HG02938 (cell line): ENCODE results near the gene RAD51B.

Experiments used
- ATAC-seq: cut with Tn5 transposase; IDR thresholded peaks from one replicate; pipeline ENCODE4 v1.9.1; 2021; ENCODE audit warnings: mild to moderate bottlenecking, moderate library complexity; ENCODE audit not compliant: unreplicated experiment

Gene RAD51B

GRCh38 chr14:68612049-68612448 lies 792.5 kb downstream of the RAD51B start:
- no peak for ATAC-seq

DNA sequence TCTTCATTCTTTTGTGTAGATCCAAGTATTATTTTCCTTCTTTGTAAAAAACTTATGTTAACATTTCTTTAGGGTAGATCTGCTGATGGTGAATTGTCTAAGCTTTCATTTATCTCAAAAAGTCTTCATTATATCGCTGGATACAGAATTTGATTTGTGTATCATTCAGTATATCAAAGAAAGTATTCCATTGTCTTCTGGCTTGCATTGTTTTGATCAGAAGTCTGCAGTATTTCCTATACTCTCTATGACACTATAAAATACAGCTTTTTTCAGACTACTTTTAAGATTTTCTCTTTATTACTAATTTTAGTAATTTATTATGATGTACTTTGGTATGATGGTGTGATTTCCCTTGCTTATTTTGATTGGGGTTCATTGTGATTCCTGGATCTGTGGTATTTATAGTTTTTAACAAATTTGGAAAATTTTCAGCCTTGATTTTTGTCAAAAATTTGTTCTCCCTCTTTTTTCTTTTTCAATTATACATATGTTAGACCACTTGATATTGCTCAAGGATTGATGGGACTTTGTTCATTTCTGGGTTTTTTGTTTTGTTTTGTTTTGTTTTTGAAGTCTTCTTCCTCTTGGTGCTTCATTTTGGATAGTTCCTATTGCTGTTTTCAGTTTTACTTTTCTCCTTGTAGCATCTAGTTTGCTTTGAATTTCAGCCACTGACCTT lies 796.8 kb downstream of the RAD51B start:
- no peak for ATAC-seq

DNA sequence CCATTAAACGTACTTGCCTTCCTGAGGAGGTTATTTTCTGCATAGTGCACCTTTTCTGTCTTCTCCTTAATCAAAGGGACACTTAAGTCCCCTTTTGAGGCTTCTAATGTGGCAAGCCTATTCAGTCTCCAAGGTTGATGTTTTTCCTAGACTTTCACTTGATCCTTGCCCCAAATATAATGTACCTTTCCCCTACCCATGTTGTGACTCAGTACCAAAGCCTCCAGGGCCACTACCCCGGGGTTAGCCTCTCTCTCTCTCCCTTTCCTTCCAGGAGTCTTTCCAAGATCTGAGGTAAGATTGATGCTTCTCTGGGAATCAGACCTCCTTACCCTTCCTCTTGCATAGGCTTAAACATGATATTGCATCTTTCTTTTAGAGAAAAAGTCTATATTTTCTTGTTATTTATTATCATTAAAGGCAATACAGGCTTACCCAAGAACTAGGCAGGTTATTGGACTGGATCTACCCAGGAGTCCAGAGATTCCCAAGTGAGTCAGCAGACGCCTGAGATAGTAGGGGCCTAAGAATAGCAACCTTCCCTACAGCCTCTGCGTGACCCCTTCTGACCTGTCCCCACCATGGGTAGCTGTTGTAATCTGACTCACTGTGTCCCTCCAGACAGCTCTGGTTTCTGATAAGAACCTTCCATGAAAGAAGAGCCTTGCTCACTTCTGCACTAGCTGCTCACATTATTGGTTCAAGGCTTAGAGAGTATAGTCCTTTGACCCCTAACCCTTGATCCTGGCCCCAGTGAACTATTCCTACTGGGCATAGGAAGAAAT lies 800.4 kb downstream of the RAD51B start:
- ATAC-seq: no peak

- no peak for ATAC-seq
Measured at GRCh38 chr14:68621400-68622365, 802.1 kb downstream of the RAD51B start.

GRCh38 chr14:68622856-68623255 lies 803.3 kb downstream of the RAD51B start:
- ATAC-seq: no peak

DNA sequence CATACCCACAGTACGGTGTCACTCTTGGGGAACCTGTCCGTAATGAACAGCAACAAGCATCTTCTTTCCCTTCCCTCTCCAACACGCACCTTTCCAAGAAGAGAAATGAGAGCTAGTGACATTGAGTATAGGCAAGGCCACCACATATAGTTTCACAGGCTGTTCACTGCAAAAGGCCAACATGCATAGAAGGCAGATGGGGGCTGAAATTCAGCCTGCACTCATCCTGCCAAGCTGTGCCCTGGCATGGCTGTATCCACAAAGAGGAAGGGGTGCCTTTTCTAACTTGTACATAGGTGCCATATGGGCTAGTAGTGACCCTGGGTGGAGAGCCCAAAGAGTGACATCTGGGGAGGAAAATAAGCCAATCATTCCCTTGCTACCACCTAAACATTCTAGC lies 803.7 kb downstream of the RAD51B start:
- ATAC-seq: no peak

DNA sequence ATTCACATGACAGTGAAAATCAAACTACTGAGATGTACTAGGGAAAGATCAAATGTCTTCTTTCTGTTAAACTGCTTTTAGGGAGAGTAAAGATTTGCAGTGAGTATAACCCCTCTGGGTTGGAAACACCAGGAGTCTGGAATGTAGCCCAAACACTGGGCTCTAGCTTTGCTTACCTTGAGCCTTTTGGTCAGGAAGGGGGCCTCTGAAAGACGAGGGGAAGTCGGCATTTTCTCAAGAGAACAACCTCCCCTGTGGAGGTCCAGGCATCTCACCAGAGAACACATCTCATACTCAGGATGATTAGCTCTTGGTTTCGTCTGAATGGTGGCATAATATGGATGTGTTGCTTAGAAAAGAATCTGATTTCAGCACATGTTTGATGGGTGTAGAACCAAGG lies 804.2 kb downstream of the RAD51B start:
- ATAC-seq: no peak

GRCh38 chr14:68624541-68625220 lies 805.1 kb downstream of the RAD51B start:
- no peak for ATAC-seq

- ATAC-seq: no peak
Measured at GRCh38 chr14:68625366-68626090, 805.9 kb downstream of the RAD51B start.

GRCh38 chr14:68626386-68626785 lies 806.8 kb downstream of the RAD51B start:
- no peak for ATAC-seq

GRCh38 chr14:68627050-68627867 lies 807.7 kb downstream of the RAD51B start:
- no peak for ATAC-seq

DNA sequence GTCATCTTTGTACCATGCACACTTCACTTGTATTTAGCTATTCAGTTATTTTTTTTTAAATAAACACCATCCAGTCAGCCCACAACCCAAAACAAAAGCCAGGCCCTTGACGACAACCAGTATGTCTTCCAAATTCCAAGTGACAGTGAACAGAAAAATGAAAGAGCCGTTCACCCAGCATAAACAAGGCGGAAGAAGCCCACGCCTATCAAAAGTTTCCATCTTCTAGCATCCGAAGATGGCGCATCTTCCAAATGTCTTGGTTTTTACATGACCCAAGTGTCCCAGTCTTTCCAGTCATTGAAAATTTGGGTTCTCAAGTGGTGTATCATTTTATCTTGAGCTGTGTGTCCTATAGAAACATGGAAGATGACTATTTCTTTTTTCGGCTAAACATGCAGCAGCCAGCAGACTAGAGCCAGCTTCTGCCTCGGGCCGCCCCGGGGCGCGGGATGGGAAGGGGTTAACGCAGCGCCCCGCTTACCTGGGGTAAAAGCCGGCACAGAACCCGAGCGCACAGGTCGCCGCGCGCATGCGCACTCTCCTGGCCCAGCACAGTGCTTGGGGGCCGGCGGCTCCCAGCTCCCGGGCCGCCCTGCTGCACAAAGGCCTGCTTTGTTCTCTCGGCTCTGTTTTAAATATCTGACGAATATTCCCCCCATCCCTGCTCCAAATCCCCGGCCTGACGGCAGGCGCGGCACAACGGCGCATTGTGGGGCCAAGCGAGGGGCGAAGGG lies 808.5 kb downstream of the RAD51B start:
- no peak for ATAC-seq

- no peak for ATAC-seq
Measured at GRCh38 chr14:68628605-68629310, 809.2 kb downstream of the RAD51B start.

DNA sequence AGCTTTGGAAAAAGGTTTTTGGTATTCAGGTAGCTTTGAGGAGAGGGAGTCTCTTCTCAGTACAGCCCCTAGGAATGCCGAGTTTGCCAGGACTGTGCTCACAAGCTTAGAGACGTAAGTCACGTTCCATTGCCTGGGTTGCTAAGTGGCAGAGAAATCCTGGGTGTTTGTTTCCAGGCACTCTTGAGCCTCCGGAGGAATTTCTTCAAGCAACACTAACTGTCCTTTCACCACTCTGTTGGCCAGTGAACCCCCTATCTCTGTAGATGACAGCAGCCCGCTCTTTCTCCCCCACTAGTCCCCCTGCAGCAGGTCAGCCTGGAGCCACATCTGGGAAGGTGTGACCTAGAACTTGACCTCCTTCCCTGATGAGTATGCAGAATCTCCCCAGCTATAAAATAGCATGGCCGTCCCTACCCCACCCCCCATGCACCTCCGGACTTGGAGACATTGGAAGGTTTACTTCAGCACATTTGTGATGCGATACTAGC lies 810.5 kb downstream of the RAD51B start:
- no peak for ATAC-seq

- ATAC-seq: no peak
Measured at GRCh38 chr14:68630611-68631393, 811.2 kb downstream of the RAD51B start.

- ATAC-seq: no peak
Measured at GRCh38 chr14:68631394-68632053, 811.9 kb downstream of the RAD51B start.
